Natural killer cell (primary cell): Measurements from ENCODE around the gene PPP1R9A. TPM values are rescaled to one million over a fixed set of nuclear protein-coding genes. Genes with fewer than 3 reads are reported as not detected.

Source experiments
- ATAC-seq, 3 donors: fragments of 150-1000 bp in 2 of 3; fragments of 200-7000 bp in 1 of 3; cut with Tn5 transposase; 1 replicate in 1 of 3; 2 replicates in 2 of 3; pipeline ENCODE4 v1.10.0; 2021; ENCODE audit warnings: mild to moderate bottlenecking in 2 of 3, moderate library complexity in 2 of 3
- DNase-seq, 2 donors: peaks; one replicate each; pipeline versions ENCODE4 v3.0.0 to v3.0.0-alpha.2; 2013 to 2021; ENCODE audit warnings: mixed read lengths in 1 of 2
- H3K27ac ChIP-seq: one replicate; pipeline ENCODE4 v1.5.1; 2013; ENCODE audit warnings: mild to moderate bottlenecking, low read length
- H3K27me3 ChIP-seq: one replicate; pipeline ENCODE4 v1.6.1; 2013; ENCODE audit warnings: low read length; ENCODE audit not compliant: control insufficient read depth, insufficient read depth
- H3K36me3 ChIP-seq: one replicate; pipeline ENCODE4 v1.6.1; 2013; ENCODE audit warnings: low read length; ENCODE audit not compliant: control insufficient read depth, insufficient read depth
- H3K4me1 ChIP-seq: one replicate; pipeline ENCODE4 v1.6.1; 2013; ENCODE audit warnings: low read length; ENCODE audit not compliant: control insufficient read depth, insufficient read depth
- H3K4me3 ChIP-seq: one replicate; pipeline ENCODE4 v1.5.1; 2013; ENCODE audit warnings: low read length
- H3K9me3 ChIP-seq: one replicate; pipeline ENCODE4 v1.6.1; 2013; ENCODE audit warnings: low read length; ENCODE audit not compliant: control insufficient read depth, insufficient read depth
- H3K27ac Mint-ChIP-seq, 2 donors: one replicate each; pipeline ENCODE4 v1.8.0; 2022; ENCODE audit warnings: mild to moderate bottlenecking in 2 of 2, mixed read lengths in 2 of 2, moderate library complexity in 1 of 2
- H3K27me3 Mint-ChIP-seq, 2 donors: one replicate each; pipeline ENCODE4 v1.8.0; 2022; ENCODE audit warnings: low read depth in 2 of 2, mixed read lengths in 2 of 2
- H3K36me3 Mint-ChIP-seq: one replicate; pipeline ENCODE4 v1.8.0; 2022; ENCODE audit warnings: mixed read lengths
- H3K4me1 Mint-ChIP-seq, 2 donors: one replicate each; pipeline ENCODE4 v1.8.0; 2022; ENCODE audit warnings: mixed read lengths in 2 of 2
- H3K4me3 Mint-ChIP-seq: one replicate; pipeline ENCODE4 v1.8.0; 2022; ENCODE audit warnings: mild to moderate bottlenecking, moderate library complexity, mixed read lengths
- H3K9me3 Mint-ChIP-seq, 2 donors: one replicate each; pipeline ENCODE4 v1.8.0; 2022; ENCODE audit warnings: mixed read lengths in 2 of 2
- WGBS: methylation state at CpG from one replicate; pipeline ENCODE4 v1.1.7; 2013; ENCODE audit warnings: missing lambda C conversion rate; ENCODE audit not compliant: insufficient coverage; 5-methylcytosine and 5-hydroxymethylcytosine counted together
- intact Hi-C: fragments of 100-400 bp; cut with micrococcal nuclease; formaldehyde crosslinking; loops from one replicate; pipeline ENCODE4 v1.14.2; 2022
- total RNA-seq, 4 donors: library from RNA; stranded (reverse); fragments of 120-200 nt in 1 of 4; gene quantifications; one replicate each; pipeline versions ENCODE4 v1.2.3 to v1.2.4, GENCODE V29; 2013 to 2022
- TF ChIP-seq, protein P1 (sequence below): fragments of 200-600 bp; IDR thresholded peaks from one replicate; pipeline ENCODE4 v1.8.0; 2022; ENCODE audit warnings: antibody characterized with exemption

PPP1R9A gene
- total RNA-seq, 3 donors from 2014 or later (not counting 1 experiment from before 2014, with no cell fraction given): 1.6 to 6.0 (median 2.0) TPM

DNA sequence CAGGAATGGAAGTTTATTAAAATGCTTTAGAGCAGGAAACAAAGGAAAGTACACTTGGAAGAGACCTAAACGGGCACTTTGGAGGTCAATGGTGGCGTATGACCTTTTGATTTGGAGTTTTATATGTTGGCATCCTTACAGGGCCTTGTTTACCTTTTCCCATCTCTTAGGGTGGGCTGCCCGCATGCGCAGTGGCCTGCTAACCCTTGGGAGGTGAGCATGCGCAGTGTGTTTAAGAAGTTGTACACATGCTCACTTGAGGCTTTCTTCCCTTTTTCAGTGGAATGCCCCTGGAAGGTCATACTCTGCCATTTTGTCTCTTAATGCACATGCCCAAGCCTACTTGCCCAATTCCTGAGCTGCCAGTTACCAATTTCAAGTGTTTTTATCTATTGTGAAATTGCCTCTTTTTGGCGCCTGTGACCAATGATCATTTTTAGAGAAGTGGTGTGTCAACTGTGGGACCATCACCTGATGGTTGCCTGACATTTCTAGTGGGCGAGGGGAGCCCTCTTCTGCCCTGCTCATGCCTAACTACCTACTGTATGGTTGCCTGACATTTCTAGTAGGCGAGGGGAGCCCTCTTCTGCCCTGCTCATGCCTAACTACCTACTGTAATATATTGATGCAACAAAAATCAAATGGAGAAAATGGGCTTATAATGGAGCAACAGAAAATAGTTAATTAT is 138.0 kb downstream of the PPP1R9A start:
- TF ChIP-seq, protein P1, sequence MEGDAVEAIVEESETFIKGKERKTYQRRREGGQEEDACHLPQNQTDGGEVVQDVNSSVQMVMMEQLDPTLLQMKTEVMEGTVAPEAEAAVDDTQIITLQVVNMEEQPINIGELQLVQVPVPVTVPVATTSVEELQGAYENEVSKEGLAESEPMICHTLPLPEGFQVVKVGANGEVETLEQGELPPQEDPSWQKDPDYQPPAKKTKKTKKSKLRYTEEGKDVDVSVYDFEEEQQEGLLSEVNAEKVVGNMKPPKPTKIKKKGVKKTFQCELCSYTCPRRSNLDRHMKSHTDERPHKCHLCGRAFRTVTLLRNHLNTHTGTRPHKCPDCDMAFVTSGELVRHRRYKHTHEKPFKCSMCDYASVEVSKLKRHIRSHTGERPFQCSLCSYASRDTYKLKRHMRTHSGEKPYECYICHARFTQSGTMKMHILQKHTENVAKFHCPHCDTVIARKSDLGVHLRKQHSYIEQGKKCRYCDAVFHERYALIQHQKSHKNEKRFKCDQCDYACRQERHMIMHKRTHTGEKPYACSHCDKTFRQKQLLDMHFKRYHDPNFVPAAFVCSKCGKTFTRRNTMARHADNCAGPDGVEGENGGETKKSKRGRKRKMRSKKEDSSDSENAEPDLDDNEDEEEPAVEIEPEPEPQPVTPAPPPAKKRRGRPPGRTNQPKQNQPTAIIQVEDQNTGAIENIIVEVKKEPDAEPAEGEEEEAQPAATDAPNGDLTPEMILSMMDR: no peak
- Mint-ChIP-seq H3K27me3 (no peaks in the 10 kb centered on the region), H3K27ac (no peak overlapping the region), H3K36me3 (no peaks in the 10 kb centered on the region), H3K4me1 (no peaks in the 10 kb centered on the region), H3K4me3 (no peak overlapping the region), H3K9me3 (no peaks in the 10 kb centered on the region)
- intact Hi-C loops: no loop called here
- Histone ChIP-seq H3K36me3 (no peaks in the 10 kb centered on the region), H3K27me3 (no peaks in the 10 kb centered on the region), H3K4me3 (no peak overlapping the region), H3K27ac (no peak overlapping the region), H3K4me1 (no peaks in the 10 kb centered on the region), H3K9me3 (no peaks in the 10 kb centered on the region)
- 89% methylated on average over 7 of the region's 8 CpGs for WGBS
- DNase-seq (no peak), ATAC-seq (peak in 1 of 3 donors; percentile 66)

DNA sequence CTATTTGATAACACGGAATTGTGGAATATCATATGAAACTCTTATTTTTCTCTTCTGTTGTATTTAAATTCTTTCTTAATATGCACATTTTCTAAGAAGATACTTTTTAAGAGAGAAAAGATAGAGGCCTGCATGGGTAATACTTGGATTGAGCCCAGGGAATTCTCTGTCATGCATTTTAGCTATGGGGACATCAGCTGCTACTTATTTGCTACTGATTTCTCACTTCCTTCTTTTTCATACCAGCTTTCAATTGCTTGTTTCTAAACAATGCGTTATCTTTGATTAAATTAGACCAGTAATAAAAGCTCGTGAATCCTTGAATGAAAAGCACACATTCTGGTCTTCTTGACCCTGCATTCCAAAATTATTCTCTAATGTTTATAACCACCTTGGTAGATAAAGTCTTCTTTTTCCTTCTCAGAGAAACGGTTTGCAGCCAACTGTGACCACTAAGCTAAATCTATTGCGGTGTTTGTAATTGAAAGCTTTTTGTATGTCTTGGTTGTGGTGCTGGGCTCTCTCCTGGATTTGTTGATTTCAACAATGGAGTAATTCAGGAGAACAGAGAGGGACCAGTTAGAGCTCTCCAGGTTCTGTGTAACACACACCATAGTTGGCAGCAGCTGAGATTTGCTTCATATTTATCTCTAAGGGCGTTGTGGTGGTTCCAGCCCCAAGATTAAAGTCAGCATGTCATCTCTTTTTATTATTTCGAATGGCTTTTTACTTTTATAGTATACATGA is 139.3 kb downstream of the PPP1R9A start:
- Mint-ChIP-seq H3K4me3 (no peak overlapping the region), H3K9me3 (no peaks in the 10 kb centered on the region), H3K4me1 (no peaks in the 10 kb centered on the region), H3K36me3 (no peaks in the 10 kb centered on the region), H3K27me3 (no peaks in the 10 kb centered on the region), H3K27ac (no peak overlapping the region)
- no peak overlapping the region for H3K27ac ChIP-seq
- no peaks in the 10 kb centered on the region for H3K27me3 ChIP-seq
- no peaks in the 10 kb centered on the region for H3K4me1 ChIP-seq
- TF ChIP-seq, protein P1: no peak
- DNase-seq: no peak
- 86% methylated on average over 3 of the region's 7 CpGs for WGBS
- H3K9me3 ChIP-seq: no peaks in the 10 kb centered on the region
- no peak overlapping the region for H3K4me3 ChIP-seq
- intact Hi-C loops: no loop called here
- ATAC-seq: no peak
- no peaks in the 10 kb centered on the region for H3K36me3 ChIP-seq

DNA sequence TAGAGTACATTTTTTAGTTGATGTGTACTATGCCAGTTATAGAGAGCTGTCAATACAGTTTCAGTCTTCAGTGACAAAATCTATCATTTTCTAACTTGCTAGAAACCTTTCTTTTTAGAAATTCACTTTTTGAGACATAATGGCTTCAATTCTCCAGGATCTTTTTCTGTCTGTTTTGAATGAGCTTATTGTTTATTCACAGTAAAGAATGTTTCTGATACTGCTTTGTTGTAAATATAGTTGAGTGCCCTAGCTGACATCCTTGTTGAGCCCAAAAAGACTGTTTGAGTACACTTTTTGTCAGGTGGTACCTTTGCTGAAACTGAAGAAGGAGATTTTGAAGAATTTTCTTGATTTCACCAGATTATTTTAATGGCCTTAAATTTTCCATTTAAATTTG is 139.9 kb downstream of the PPP1R9A start:
- Mint-ChIP-seq H3K27ac (no peak overlapping the region), H3K4me3 (no peak overlapping the region), H3K36me3 (no peaks in the 10 kb centered on the region), H3K4me1 (no peaks in the 10 kb centered on the region), H3K9me3 (no peaks in the 10 kb centered on the region), H3K27me3 (no peaks in the 10 kb centered on the region)
- intact Hi-C loops: no loop called here
- TF ChIP-seq, protein P1: no peak
- no peak for DNase-seq
- ATAC-seq: no peak
- Histone ChIP-seq H3K27me3 (no peaks in the 10 kb centered on the region), H3K27ac (no peak overlapping the region), H3K36me3 (no peaks in the 10 kb centered on the region), H3K4me1 (no peaks in the 10 kb centered on the region), H3K9me3 (no peaks in the 10 kb centered on the region), H3K4me3 (no peak overlapping the region)
